ENCODE measurements around the gene TCEA2.

- no peak for TF ChIP-seq CTCF (IDR thresholded peaks at IDR 0.05; ENCODE audit: low read length)
- TF ChIP-seq EZH2 (IDR thresholded peaks at IDR 0.05; ENCODE audit: borderline replicate concordance, low read length) = no peak
These were observed at the start of gene TCEA2 for GRCh38 chr20:64062596-64063388.

Data from OCI-LY1 (cell line).